Chondrocyte (in vitro differentiated cells): ENCODE results near the gene AFF3. TPM values are rescaled to one million over a fixed set of nuclear protein-coding genes. Genes with fewer than 3 reads are reported as not detected.

Experiments used
- DNase-seq: peaks from one replicate; pipeline ENCODE4 v3.0.0; 2021; ENCODE audit warnings: mixed read lengths, low spot score
- H3K27ac Mint-ChIP-seq: one replicate; pipeline ENCODE4 v1.8.0; 2021; ENCODE audit warnings: mild to moderate bottlenecking, moderate library complexity, mixed read lengths; ENCODE audit not compliant: unreplicated experiment
- H3K27me3 Mint-ChIP-seq: 2 replicates; pipeline ENCODE4 v1.8.0; 2021; ENCODE audit warnings: low read depth, mixed read lengths
- H3K36me3 Mint-ChIP-seq: 2 replicates; pipeline ENCODE4 v1.8.0; 2021; ENCODE audit warnings: low read depth, mixed read lengths
- H3K4me1 Mint-ChIP-seq: 2 replicates; pipeline ENCODE4 v1.8.0; 2021; ENCODE audit warnings: low read depth, mild to moderate bottlenecking, mixed read lengths
- H3K4me3 Mint-ChIP-seq: one replicate; pipeline ENCODE4 v1.8.0; 2021; ENCODE audit warnings: mild to moderate bottlenecking, moderate library complexity, mixed read lengths; ENCODE audit not compliant: unreplicated experiment
- H3K9me3 Mint-ChIP-seq: 2 replicates; pipeline ENCODE4 v1.8.0; 2021; ENCODE audit warnings: low read depth, mixed read lengths
- total RNA-seq: library from RNA; stranded (reverse); gene quantifications from 3 replicates; pipeline ENCODE4 v1.2.1, GENCODE V29; 2021
- TF ChIP-seq, protein P1 (sequence below): fragments of 200-600 bp; sonication (generic); IDR thresholded peaks from 2 replicates; pipeline ENCODE4 v1.5.0; 2021; ENCODE audit warnings: antibody characterized with exemption, mild to moderate bottlenecking, moderate library complexity

The AFF3 gene
- total RNA-seq, 1 donor from 2014 or later = 127 TPM

GRCh38 chr2:99725820-99726219 is 416.6 kb downstream of the AFF3 start:
- H3K36me3 Mint-ChIP-seq = peaks cover 19% of the 10 kb centered on the region
- H3K9me3 Mint-ChIP-seq = peaks cover 20% of the 10 kb centered on the region
- H3K4me3 Mint-ChIP-seq = no peak overlapping the region
- H3K27me3 Mint-ChIP-seq = no peaks in the 10 kb centered on the region
- TF ChIP-seq, protein P1, sequence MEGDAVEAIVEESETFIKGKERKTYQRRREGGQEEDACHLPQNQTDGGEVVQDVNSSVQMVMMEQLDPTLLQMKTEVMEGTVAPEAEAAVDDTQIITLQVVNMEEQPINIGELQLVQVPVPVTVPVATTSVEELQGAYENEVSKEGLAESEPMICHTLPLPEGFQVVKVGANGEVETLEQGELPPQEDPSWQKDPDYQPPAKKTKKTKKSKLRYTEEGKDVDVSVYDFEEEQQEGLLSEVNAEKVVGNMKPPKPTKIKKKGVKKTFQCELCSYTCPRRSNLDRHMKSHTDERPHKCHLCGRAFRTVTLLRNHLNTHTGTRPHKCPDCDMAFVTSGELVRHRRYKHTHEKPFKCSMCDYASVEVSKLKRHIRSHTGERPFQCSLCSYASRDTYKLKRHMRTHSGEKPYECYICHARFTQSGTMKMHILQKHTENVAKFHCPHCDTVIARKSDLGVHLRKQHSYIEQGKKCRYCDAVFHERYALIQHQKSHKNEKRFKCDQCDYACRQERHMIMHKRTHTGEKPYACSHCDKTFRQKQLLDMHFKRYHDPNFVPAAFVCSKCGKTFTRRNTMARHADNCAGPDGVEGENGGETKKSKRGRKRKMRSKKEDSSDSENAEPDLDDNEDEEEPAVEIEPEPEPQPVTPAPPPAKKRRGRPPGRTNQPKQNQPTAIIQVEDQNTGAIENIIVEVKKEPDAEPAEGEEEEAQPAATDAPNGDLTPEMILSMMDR = peak; percentile 81
- peak overlapping the region; percentile 19 for H3K27ac Mint-ChIP-seq
- no peak for DNase-seq
- peaks cover 46% of the 10 kb centered on the region for H3K4me1 Mint-ChIP-seq

GRCh38 chr2:99722476-99722875 is 419.9 kb downstream of the AFF3 start:
- Mint-ChIP-seq H3K27ac (peak overlapping the region; percentile 87), H3K4me3 (no peak overlapping the region), H3K9me3 (peaks cover 20% of the 10 kb centered on the region), H3K4me1 (peaks cover 34% of the 10 kb centered on the region), H3K36me3 (peaks cover 30% of the 10 kb centered on the region), H3K27me3 (no peaks in the 10 kb centered on the region)
- no peak for DNase-seq
- TF ChIP-seq, protein P1 = no peak

GRCh38 chr2:99719102-99719501 is 423.3 kb downstream of the AFF3 start:
- H3K4me1 Mint-ChIP-seq = peaks cover 24% of the 10 kb centered on the region
- no peaks in the 10 kb centered on the region for H3K27me3 Mint-ChIP-seq
- peaks cover 33% of the 10 kb centered on the region for H3K36me3 Mint-ChIP-seq
- no peak for DNase-seq
- TF ChIP-seq, protein P1 = no peak
- peaks cover 20% of the 10 kb centered on the region for H3K9me3 Mint-ChIP-seq
- H3K27ac Mint-ChIP-seq = no peak overlapping the region
- no peak overlapping the region for H3K4me3 Mint-ChIP-seq

DNA sequence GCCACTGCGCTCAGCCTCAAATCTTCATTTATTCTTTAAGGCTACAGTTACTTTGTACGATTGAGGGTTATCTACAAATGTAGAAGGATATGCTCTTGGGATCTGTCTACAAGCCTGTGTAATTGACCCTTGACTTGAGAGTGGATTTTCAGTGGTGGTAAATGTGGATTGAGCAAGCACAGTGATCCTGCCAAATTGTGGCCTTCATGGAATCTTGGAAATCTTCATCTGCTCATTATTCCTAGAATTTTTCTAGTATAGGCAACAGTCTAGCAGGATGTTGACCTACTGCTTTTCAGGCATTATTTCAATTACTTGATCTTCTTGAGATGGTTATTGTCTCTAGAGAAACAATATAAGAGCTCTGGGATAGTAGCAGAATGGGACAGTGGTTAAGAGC is 426.4 kb downstream of the AFF3 start:
- no peak for DNase-seq
- TF ChIP-seq, protein P1 = no peak
- H3K36me3 Mint-ChIP-seq = peaks cover 18% of the 10 kb centered on the region
- no peaks in the 10 kb centered on the region for H3K27me3 Mint-ChIP-seq
- no peak overlapping the region for H3K27ac Mint-ChIP-seq
- peaks cover 22% of the 10 kb centered on the region for H3K4me1 Mint-ChIP-seq
- no peak overlapping the region for H3K4me3 Mint-ChIP-seq
- H3K9me3 Mint-ChIP-seq = no peaks in the 10 kb centered on the region

GRCh38 chr2:99714349-99714748 is 428.0 kb downstream of the AFF3 start:
- Mint-ChIP-seq H3K27ac (peak overlapping the region; percentile 71), H3K36me3 (peaks cover 13% of the 10 kb centered on the region), H3K4me3 (no peak overlapping the region), H3K9me3 (no peaks in the 10 kb centered on the region), H3K27me3 (no peaks in the 10 kb centered on the region), H3K4me1 (peaks cover 38% of the 10 kb centered on the region)
- DNase-seq = no peak
- TF ChIP-seq, protein P1 = no peak
